ENCODE measurements around the gene LRRC72.
A peak's percentile ranks its signal among the peaks of the same experiment; 100 is the strongest.
"Not testable (repeated sequence)": the region's sequence is repeated elsewhere in the genome, so short reads cannot be mapped to it uniquely, and the experiment has no call there.

Gene LRRC72

GRCh38 chr7:16494551-16494950, 32.1 kb upstream of the LRRC72 start:
- Histone ChIP-seq H3K27me3 (ENCODE audit: insufficient read depth, insufficient read length) (no peaks in the 10 kb centered on the region), H3K4me1 (ENCODE audit: insufficient read depth, insufficient read length) (no peaks in the 10 kb centered on the region), H3K9ac (ENCODE audit: insufficient read length, low read depth) (no peak overlapping the region), H3K36me3 (ENCODE audit: insufficient read depth, insufficient read length, low read length) (no peaks in the 10 kb centered on the region), H3K9me3 (ENCODE audit: insufficient read depth, low read length) (no peaks in the 10 kb centered on the region), H3K4me3 (ENCODE audit: insufficient read length, low read depth) (no peak overlapping the region)
- TF ChIP-seq SUZ12 (IDR thresholded peaks at IDR 0.05; ENCODE audit: extremely low read depth, insufficient read depth, insufficient read length) (no peak), YY1 (IDR thresholded peaks at IDR 0.05; ENCODE audit: insufficient read depth, insufficient read length) (no peak), ZNF274 (IDR thresholded peaks at IDR 0.05; ENCODE audit: low read depth, low read length) (no peak)
- DNase-seq (ENCODE audit: low read depth, low spot score) = no peak

- H3K9ac ChIP-seq (ENCODE audit: insufficient read length, low read depth) = no peak overlapping the region
- H3K4me1 ChIP-seq (ENCODE audit: insufficient read depth, insufficient read length) = no peaks in the 10 kb centered on the region
- no peak for DNase-seq (ENCODE audit: low read depth, low spot score)
- H3K36me3 ChIP-seq (ENCODE audit: insufficient read depth, insufficient read length, low read length) = no peaks in the 10 kb centered on the region
- no peaks in the 10 kb centered on the region for H3K27me3 ChIP-seq (ENCODE audit: insufficient read depth, insufficient read length)
- no peak overlapping the region for H3K4me3 ChIP-seq (ENCODE audit: insufficient read length, low read depth)
- TF ChIP-seq YY1 (IDR thresholded peaks at IDR 0.05; ENCODE audit: insufficient read depth, insufficient read length) = no peak
- no peak for TF ChIP-seq SUZ12 (IDR thresholded peaks at IDR 0.05; ENCODE audit: extremely low read depth, insufficient read depth, insufficient read length)
- TF ChIP-seq ZNF274 (IDR thresholded peaks at IDR 0.05; ENCODE audit: low read depth, low read length) = no peak
- no peaks in the 10 kb centered on the region for H3K9me3 ChIP-seq (ENCODE audit: insufficient read depth, low read length)
Observed at GRCh38 chr7:16494955-16495719, 31.5 kb upstream of the LRRC72 start.

- no peak overlapping the region for H3K9ac ChIP-seq (ENCODE audit: insufficient read length, low read depth)
- no peaks in the 10 kb centered on the region for H3K36me3 ChIP-seq (ENCODE audit: insufficient read depth, insufficient read length, low read length)
- H3K4me3 ChIP-seq (ENCODE audit: insufficient read length, low read depth) = no peak overlapping the region
- H3K4me1 ChIP-seq (ENCODE audit: insufficient read depth, insufficient read length) = no peaks in the 10 kb centered on the region
- H3K27me3 ChIP-seq (ENCODE audit: insufficient read depth, insufficient read length) = no peaks in the 10 kb centered on the region
- DNase-seq (ENCODE audit: low read depth, low spot score) = no peak
- H3K9me3 ChIP-seq (ENCODE audit: insufficient read depth, low read length) = peaks cover 10% of the 10 kb centered on the region; the same call in 1 of the 2 replicates
- TF ChIP-seq YY1 (IDR thresholded peaks at IDR 0.05; ENCODE audit: insufficient read depth, insufficient read length) = no peak
- no peak for TF ChIP-seq ZNF274 (IDR thresholded peaks at IDR 0.05; ENCODE audit: low read depth, low read length)
- no peak for TF ChIP-seq SUZ12 (IDR thresholded peaks at IDR 0.05; ENCODE audit: extremely low read depth, insufficient read depth, insufficient read length)
Observed at GRCh38 chr7:16498122-16498521, 28.5 kb upstream of the LRRC72 start.

- Histone ChIP-seq H3K36me3 (ENCODE audit: insufficient read depth, insufficient read length, low read length) (no peaks in the 10 kb centered on the region), H3K9me3 (ENCODE audit: insufficient read depth, low read length) (peaks cover 10% of the 10 kb centered on the region; the same call in 1 of the 2 replicates), H3K4me1 (ENCODE audit: insufficient read depth, insufficient read length) (no peaks in the 10 kb centered on the region), H3K27me3 (ENCODE audit: insufficient read depth, insufficient read length) (no peaks in the 10 kb centered on the region), H3K9ac (ENCODE audit: insufficient read length, low read depth) (no peak overlapping the region), H3K4me3 (ENCODE audit: insufficient read length, low read depth) (no peak overlapping the region)
- no peak for DNase-seq (ENCODE audit: low read depth, low spot score)
- TF ChIP-seq ZNF274 (IDR thresholded peaks at IDR 0.05; ENCODE audit: low read depth, low read length) = no peak
- no peak for TF ChIP-seq YY1 (IDR thresholded peaks at IDR 0.05; ENCODE audit: insufficient read depth, insufficient read length)
- TF ChIP-seq SUZ12 (IDR thresholded peaks at IDR 0.05; ENCODE audit: extremely low read depth, insufficient read depth, insufficient read length) = no peak
Observed at GRCh38 chr7:16502303-16502702, 24.3 kb upstream of the LRRC72 start.

- Histone ChIP-seq H3K4me1 (ENCODE audit: insufficient read depth, insufficient read length) (no peaks in the 10 kb centered on the region), H3K27me3 (ENCODE audit: insufficient read depth, insufficient read length) (no peaks in the 10 kb centered on the region), H3K36me3 (ENCODE audit: insufficient read depth, insufficient read length, low read length) (no peaks in the 10 kb centered on the region), H3K9me3 (ENCODE audit: insufficient read depth, low read length) (peaks cover 10% of the 10 kb centered on the region; the same call in 1 of the 2 replicates), H3K9ac (ENCODE audit: insufficient read length, low read depth) (no peak overlapping the region), H3K4me3 (ENCODE audit: insufficient read length, low read depth) (no peak overlapping the region)
- TF ChIP-seq YY1 (IDR thresholded peaks at IDR 0.05; ENCODE audit: insufficient read depth, insufficient read length) = no peak
- no peak for TF ChIP-seq SUZ12 (IDR thresholded peaks at IDR 0.05; ENCODE audit: extremely low read depth, insufficient read depth, insufficient read length)
- TF ChIP-seq ZNF274 (IDR thresholded peaks at IDR 0.05; ENCODE audit: low read depth, low read length) = no peak
- peak; percentile 58 for DNase-seq (ENCODE audit: low read depth, low spot score)
Observed at GRCh38 chr7:16504019-16504418, 22.6 kb upstream of the LRRC72 start.

- H3K27me3 ChIP-seq (ENCODE audit: insufficient read depth, insufficient read length); H3K9ac ChIP-seq (ENCODE audit: insufficient read length, low read depth); DNase-seq (ENCODE audit: low read depth, low spot score); H3K4me3 ChIP-seq (ENCODE audit: insufficient read length, low read depth); H3K36me3 ChIP-seq (ENCODE audit: insufficient read depth, insufficient read length, low read length); H3K4me1 ChIP-seq (ENCODE audit: insufficient read depth, insufficient read length); H3K9me3 ChIP-seq (ENCODE audit: insufficient read depth, low read length): not testable (repeated sequence)
Observed at GRCh38 chr7:16506422-16506821, 20.2 kb upstream of the LRRC72 start.

- H3K4me3 ChIP-seq (ENCODE audit: insufficient read length, low read depth) = no peak overlapping the region
- H3K36me3 ChIP-seq (ENCODE audit: insufficient read depth, insufficient read length, low read length) = no peaks in the 10 kb centered on the region
- TF ChIP-seq YY1 (IDR thresholded peaks at IDR 0.05; ENCODE audit: insufficient read depth, insufficient read length) (no peak), SUZ12 (IDR thresholded peaks at IDR 0.05; ENCODE audit: extremely low read depth, insufficient read depth, insufficient read length) (no peak), ZNF274 (IDR thresholded peaks at IDR 0.05; ENCODE audit: low read depth, low read length) (no peak)
- no peak overlapping the region for H3K9ac ChIP-seq (ENCODE audit: insufficient read length, low read depth)
- H3K9me3 ChIP-seq (ENCODE audit: insufficient read depth, low read length) = no peaks in the 10 kb centered on the region
- H3K27me3 ChIP-seq (ENCODE audit: insufficient read depth, insufficient read length) = no peaks in the 10 kb centered on the region
- no peak for DNase-seq (ENCODE audit: low read depth, low spot score)
- no peaks in the 10 kb centered on the region for H3K4me1 ChIP-seq (ENCODE audit: insufficient read depth, insufficient read length)
Observed at GRCh38 chr7:16509829-16510228, 16.8 kb upstream of the LRRC72 start.
